HG02623 (cell line): ENCODE measurements around the gene ILDR1.
"Not testable (repeated sequence)": the region's sequence is repeated elsewhere in the genome, so short reads cannot be mapped to it uniquely, and the experiment has no call there.

Experiments used
- ATAC-seq: cut with Tn5 transposase; IDR thresholded peaks from one replicate; pipeline ENCODE4 v1.9.1; 2021; ENCODE audit warnings: moderate library complexity; ENCODE audit not compliant: unreplicated experiment

Gene ILDR1

GRCh38 chr3:122021811-122022401 lies at the start of gene ILDR1:
ILDR1 (minus strand) TSS chr3:122022247; CDS start chr3:122022077, 170 bp downstream.
- peak; percentile 42 for ATAC-seq

DNA sequence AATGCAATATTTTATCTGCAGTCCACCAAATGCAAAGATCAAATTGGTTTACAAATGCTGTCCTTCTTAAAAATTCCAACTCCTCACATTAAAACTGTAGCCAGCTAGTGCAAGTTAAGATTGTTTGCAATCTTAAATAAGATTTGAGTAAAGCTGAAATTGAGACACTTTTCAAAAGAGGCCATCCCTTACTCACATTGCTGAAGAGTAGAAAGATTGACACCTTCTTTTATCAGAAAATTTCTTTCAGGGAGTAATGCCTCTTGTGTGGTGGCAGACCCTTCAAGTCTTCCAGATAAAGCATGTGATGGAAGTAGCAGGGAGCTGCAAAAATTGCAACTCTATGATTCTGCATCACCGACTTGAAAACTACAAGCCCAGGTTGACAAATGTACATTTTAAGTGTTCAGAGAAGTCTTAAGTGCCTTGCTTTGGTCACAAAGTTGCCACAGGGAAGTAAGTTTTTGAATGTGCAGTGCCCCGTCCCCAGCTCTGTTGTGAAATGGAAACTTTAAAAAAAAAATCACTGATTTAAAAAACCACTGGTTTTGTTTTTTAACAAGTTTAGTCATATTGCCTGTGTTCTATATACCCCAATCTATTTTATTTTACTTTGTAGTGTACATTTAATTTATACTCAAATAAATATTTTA lies 45.7 kb upstream of the ILDR1 start:
- ATAC-seq, result peak; percentile 45

- ATAC-seq, result peak; percentile 39
These were observed 45.1 kb upstream of the ILDR1 start for GRCh38 chr3:122067214-122067550.

DNA sequence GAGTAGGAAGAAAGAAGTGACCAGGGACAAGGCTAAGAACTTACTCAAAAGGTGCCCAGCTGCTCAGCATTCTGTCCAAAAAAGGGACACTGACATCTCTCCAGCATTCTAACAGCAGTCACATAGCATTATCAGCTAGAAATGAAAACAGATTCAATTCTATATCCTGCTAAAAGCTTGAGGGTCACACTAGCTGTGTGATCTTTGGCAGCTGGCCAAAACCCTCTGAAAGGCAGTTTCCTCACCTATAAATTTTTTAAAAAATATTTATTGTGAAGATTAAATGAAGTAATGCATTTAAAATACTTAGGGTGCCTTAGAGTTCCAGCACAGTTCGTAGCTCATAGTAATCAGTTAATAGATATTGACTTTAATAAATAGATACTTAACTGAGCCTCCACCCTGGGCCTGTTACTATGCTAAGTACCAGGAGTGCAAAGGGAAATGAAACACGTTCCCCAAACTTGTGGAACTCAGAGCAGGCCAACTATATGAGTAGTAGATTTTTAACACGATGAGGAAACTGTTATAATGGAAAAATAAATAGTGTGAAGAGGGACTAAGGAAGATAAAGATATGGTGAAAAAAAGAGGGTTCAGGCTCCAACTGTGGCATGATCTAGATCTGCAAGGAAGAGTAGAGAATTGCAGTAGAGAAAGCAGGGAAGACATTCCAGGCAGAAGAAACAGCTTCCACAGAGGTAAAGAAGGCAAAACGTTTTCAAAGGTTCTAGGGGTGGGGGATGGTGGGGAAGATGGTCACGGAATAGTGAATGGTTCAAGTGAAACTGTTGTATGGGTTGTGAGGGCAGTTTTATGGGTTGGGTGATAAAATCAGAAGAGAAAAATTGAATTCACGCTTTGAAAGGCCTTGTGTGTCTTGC lies 44.5 kb upstream of the ILDR1 start:
- peak; percentile 15 for ATAC-seq

GRCh38 chr3:122064326-122064725 lies 42.3 kb upstream of the ILDR1 start:
- no peak for ATAC-seq

DNA sequence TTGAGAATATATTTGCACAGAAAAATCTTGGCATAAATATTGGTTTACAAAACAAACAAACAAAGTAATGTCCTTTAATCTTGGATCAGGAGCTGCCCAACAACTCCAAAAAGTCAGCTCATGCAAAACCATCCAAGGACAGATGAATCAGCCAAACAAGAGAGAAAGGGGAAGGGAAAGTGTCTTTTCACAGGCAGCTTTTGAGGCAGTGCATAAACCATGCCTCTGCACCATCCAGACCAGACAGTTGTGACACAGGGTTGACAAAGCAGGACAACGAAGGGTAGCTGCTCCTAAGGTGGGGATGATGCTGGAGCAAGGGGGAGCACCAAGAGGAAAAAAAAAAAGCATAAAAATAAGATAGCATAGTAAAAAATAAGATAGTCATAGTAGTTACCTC lies 41.9 kb upstream of the ILDR1 start:
- no peak for ATAC-seq

GRCh38 chr3:122060040-122060698 lies 38.1 kb upstream of the ILDR1 start:
- ATAC-seq, result no peak

- ATAC-seq, result no peak
These were observed 36.2 kb upstream of the ILDR1 start for GRCh38 chr3:122058294-122058693.

DNA sequence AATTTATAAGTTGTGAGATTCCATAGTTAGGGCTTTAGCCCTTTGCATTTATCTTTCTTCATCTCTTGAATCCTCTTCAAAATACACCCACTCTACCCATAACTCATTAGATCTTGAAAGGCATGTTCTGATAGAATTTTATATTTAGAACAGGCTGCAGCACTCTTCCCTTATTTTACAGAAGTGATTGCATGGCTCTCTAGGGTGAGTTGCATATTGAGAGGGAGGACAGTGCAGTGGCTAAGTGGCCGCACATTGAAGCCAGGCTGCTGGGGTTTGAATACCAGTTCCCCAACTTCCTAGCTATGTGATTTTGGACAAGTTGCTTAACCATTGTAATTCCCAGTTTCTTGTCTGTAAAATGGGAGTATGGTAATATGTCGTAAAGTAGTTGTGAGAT lies 35.6 kb upstream of the ILDR1 start:
- no peak for ATAC-seq

GRCh38 chr3:122055215-122055614 lies 33.2 kb upstream of the ILDR1 start, which contains the start of gene CD86:
CD86 (plus strand) TSS chr3:122055362; CDS start chr3:122055490, 128 bp downstream.
- peak; percentile 84 for ATAC-seq

- ATAC-seq, result peak; percentile 42
These were observed 30.9 kb upstream of the ILDR1 start for GRCh38 chr3:122052968-122053367.

GRCh38 chr3:122047773-122048172 lies 25.7 kb upstream of the ILDR1 start:
- ATAC-seq, result not testable (repeated sequence)

DNA sequence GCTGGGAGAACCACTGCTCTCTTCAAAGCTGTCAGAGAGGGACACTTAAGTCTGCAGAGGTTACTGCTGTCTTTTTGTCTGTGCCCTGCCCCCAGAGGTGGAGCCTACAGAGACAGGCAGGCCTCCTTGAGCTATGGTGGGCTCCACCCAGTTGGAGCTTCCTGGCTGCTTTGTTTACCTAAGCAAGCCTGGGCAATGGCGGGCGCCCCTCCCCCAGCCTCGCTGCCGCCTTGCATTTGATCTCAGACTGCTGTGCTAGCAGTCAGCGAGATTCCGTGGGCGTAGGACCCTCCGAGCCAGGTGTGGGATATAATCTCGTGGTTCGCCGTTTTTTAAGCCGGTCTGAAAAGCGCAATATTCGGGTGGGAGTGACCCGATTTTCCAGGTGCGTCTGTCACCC lies 25.2 kb upstream of the ILDR1 start:
- ATAC-seq, result not testable (repeated sequence)

GRCh38 chr3:122033023-122033422 lies 11.0 kb upstream of the ILDR1 start:
- ATAC-seq, result no peak

DNA sequence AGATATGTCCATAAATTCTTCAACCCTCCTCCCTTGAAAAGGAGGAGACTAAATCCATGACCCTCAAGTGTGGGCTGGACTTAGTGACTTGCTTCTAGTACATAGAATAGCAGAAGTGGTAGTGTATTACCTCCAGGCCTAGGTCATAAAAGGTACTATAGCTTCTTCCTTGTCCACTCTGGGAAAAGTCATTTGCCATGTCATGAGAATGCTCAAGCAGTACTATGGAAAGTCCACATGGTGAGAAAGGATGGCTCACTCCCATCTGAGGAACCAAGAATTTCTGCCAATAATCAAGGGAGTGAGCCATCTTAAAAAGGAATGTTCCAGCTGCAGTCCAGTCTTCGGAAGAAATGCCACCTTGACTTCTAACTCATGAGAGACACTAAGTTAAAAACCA lies 10.5 kb upstream of the ILDR1 start:
- no peak for ATAC-seq

GRCh38 chr3:122031123-122031468 lies 9.0 kb upstream of the ILDR1 start:
- peak; percentile 31 for ATAC-seq

GRCh38 chr3:122030381-122031122 lies 8.5 kb upstream of the ILDR1 start:
- peak; percentile 57 for ATAC-seq

DNA sequence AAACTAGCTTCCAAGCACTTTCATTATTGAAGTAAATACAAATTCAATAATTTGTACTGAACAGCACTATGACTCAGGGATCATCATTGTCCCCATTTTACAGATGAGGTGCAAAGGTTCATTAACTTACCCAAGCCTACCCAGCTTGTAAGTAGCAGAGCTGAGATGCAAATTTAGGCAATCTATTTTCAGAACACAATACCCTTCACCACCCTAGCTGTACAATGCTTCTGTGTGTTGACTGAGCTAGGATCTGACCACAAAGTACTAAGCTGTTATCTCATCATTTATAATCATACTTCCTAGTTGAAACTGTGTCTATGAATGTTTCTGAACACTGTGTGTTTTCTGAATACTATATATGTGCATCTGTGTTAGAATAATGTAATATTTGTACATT lies 3.2 kb upstream of the ILDR1 start:
- peak; percentile 82 for ATAC-seq

GRCh38 chr3:122024800-122025199 lies 2.8 kb upstream of the ILDR1 start:
- ATAC-seq, result no peak

- ATAC-seq, result no peak
These were observed 1.4 kb upstream of the ILDR1 start for GRCh38 chr3:122023335-122023910.
